ENCODE results near the gene WIZ.
A peak's percentile ranks its signal among the peaks of the same experiment; 100 is the strongest.
"Not testable (repeated sequence)": the region's sequence is repeated elsewhere in the genome, so short reads cannot be mapped to it uniquely, and the experiment has no call there.

WIZ gene

DNA sequence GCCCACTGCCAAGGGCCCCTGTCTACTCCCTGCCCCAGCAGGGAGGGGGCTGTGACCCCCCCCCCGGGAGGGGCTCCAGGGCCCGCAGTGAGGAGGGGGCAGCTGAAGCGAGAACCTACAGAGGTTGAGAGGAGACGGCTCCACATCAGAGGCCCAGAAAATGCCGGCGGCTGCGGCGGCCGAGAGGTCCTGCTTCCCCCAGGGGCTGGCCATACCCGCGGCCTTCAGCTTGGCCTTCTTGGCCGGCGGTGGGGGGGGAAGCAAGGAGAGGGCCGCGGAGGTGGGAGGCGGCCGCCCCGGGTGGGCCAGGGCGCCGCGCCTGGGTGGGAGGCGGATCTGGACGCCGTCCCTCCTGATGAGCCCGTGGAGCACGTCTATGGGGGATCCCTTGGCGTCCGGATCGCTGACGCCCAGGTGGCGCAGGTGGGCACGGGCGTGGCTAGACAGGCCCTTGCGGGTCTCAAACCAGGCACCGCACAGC, 21.7 kb downstream of the WIZ start:
- no peak for DNase-seq

DNA sequence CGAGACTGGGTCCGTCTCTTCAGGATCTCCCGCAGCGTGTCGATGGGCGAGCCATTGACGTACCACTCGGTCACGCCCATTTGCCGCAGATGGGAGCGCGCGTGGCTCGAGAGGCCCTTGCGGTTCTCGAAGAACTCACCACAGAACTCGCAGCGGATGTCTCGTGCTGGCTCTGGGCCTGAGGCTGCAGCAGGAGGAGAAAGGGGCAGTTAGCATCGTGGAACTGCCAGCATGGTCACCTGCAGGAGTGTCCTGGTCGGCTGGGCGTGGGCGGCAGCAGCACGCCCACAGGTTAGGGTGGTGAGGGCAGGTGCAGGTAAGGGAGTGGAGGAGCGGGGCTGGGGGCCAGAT, 22.4 kb downstream of the WIZ start:
- DNase-seq, result no peak

DNA sequence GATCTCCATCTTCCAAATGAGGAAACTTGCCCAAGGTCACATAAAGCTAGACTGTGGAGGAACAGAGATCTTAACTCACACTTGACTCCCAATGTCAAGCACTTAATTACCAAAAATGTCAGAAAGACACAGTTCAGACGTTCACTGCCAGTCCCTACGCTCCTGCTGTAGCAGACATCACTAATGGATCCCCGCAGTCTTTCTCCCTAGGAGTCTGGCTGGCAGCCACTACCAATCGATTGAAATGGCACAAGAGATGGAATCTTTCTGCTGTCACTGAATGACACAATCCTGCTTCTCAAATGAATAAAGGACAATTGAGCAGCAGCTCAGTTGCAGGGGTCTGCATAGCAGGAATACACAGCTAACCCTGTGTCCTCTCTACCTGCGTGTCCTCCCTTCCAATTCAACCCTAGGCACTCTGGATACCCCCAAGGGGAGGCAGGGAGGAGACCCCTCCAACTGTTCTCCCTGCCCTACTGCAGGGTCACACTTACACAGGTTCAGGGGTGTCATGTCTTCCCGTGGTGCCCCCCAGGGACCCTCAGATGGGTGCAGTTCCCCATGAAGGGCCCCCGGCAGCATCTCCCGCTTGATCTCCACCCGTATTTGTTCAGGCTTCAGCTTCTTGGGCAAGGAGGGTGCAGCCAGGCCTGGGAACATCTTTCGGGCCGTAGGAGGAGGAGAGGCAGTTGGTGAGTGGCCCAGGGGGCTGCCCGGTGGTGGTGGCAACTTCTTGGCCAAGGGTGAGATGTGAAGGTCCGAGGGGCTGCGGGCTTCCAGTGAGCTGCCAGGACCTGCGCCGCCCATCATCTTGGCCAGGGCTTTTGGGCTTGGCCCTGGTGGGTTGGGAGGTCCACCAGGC, 23.0 kb downstream of the WIZ start:
- DNase-seq, result peak in 1 of 2 experiments; percentile 22

DNA sequence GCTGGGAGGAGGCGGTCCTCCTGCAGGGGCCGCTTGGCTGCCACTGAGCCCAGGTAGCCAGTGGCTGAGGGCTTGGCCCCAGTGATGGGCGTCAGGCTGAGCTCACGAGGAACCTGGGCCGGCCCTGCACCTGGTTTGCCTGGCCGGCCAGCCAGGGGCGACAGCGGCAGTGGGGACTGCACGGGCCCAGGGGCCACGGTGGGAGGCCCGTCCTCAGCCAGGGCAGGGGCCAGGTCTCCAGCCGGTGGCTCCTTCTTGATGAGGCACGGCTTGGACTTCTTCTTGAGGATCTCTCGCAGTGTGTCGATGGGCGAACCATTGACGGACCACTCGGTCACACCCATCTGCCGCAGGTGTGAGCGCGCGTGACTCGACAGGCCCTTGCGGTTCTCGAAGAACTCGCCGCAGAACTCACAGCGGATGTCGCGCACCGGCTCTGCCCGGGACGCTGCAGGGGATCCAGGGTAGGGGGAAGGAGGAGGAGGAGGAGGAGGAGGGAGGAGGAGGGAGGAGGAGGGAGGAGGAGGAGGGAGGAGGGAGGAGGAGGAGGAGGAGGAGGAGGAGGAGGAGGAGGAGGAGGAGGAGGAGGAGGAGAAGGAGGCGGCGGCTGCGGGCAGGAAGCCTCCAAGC, 24.3 kb downstream of the WIZ start:
- no peak for DNase-seq

DNA sequence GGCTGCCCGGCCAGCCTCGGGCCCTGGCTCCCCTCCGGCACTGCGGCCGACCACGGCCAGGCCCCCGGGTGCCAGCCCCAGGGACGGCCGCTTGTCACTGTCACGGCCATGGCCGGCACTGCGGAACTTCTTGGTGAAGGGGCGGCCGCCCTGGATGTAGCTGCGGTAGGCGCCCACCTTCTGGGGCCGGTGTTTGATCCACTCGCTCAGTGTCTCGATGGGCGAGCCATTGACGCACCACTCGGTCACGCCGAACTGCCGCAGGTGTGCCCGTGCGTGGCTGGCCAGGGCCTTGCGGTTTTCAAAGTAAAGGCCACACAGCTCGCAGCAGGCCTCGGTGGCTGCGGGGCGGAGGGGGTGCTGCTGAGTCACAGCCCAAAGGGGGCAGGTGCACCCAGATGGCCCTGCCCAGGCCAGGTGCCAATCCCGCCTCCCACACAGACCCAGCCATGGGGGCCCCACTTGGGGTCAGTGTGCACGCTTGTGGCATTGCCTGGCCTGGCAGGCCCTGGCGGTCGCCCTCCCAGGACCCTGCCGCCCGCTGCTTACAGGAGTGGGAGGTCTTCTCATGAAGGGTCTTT, 25.0 kb downstream of the WIZ start:
- DNase-seq, result no peak

DNA sequence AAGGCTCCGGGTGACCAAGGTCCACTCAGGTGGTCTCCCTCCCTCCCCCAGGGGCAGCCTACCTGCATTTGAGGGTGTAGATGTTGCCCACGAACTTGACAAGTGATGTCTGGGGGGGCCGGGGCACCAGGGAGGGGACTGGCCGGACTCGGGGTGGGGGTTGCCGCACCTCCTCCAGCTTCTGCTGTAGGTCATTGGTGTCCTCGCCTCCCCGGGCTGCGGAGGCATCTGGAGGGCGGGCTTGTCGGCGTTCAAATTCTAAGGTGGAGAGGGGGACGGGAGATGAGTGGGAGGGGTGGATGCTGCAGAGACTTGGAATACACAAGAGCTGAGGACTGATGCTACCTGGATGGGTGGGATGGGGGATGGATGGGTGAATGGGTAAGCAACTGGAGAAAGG, 25.6 kb downstream of the WIZ start:
- no peak for DNase-seq

DNA sequence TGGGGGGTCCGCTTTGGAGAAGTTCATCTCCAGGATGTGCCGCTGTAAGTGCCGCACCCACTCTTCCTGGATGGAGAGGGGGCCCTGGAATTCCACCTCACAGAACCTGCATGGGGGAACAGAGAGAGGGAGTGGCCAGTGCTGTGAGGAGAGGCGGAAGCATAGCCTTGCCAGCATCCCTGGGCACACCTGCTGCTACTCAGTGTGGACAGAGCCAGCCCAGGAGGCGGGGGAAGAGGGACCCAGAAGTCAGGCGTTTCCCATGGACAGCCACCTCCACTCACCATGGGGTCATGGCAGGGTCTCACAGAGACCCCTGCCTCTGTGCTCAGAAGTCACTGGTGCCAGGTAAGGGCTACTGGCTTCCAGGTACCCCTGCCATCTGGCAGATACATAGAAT, 26.6 kb downstream of the WIZ start:
- no peak for DNase-seq

DNA sequence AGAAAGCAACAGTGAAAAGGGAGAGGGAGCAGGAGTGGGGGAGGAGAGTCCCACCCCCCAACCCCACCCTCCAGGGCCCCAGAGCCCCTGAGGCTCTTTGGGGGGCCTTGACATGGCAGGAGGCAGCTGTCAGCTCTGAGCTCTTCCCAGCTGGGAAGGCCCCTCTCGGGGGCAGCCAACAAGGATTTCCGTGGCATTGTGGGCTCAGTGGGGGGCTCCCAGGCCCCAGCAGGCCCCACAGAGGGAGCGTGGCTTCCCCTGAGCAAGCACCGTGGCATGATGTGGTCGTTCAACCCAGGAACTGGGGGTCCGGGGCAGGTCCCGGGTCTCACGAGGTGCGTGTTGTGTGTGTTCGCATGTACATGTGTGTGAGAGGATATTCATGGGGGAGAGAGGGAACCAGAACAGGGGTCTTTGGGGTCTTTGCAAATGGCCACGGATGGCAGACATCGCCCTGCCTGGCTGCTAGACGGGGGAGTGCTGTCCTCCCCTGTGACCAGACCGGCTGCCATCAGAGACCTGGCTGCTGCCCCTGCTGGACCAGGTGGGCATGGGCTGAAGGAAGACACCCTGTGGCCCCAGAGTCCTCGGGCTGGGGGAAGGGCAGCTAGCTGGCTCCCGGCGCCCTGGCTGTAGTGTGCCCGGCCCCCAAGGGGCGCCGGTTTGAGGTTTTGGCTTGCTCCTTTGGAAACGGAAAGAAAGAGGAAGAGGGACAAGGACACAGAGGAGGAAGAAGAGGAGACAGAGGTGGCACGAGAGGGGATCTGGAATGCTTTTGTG, 27.3 kb downstream of the WIZ start:
- no peak for DNase-seq

DNA sequence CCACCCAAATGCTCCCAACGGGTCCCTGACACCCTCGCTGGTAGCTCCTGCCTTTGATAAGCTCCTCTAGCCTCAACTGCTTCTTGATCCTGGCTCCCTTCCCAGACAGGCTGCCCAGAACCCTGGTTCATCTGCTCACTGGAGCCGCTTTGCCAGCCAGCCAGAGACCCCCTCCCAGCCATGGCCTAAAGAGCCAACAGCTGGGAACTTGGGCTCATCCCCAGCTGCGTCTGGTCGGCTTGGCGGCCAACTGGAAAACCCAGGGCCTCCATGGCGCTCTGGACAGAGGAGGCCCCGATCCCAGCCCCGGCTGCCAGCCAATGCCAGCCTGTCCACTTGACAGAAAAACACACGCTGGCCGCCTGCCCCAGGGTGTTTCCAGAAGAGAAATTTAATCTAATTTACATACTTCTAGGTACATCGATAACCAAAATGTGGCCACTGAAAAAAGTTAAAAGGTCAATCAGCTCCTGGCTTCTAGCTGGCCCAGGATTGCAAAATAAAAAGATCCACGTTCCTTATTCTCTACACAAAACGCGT, 28.0 kb downstream of the WIZ start:
- peak; percentile 88 to 97 for DNase-seq

DNA sequence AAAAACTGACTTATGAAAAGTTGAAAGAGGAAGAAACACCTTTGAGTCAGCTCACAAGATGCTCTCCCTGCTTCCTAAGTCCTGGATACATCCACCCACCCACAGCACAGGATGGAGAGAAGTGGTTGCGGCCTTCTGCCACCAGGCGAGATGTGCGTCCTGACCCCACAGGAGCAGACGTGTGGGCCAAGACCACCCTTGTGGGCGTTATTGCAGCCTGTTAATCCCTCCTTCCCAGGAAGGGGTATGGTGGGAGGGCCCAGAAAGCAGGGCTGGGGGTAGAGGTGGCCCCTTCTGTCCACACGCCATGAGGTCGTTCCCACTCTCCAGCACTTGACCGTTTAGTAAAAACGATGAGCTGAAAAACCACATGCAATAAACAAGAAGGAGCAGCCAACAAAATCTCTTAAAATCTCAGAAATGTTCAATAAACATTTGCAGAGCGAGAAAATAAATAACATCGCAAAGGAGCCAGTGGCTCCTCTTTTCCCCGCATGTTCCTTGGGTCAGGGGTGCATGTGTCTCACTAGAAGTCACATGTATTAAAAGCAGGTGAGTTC, 28.5 kb downstream of the WIZ start:
- DNase-seq, result no peak

DNA sequence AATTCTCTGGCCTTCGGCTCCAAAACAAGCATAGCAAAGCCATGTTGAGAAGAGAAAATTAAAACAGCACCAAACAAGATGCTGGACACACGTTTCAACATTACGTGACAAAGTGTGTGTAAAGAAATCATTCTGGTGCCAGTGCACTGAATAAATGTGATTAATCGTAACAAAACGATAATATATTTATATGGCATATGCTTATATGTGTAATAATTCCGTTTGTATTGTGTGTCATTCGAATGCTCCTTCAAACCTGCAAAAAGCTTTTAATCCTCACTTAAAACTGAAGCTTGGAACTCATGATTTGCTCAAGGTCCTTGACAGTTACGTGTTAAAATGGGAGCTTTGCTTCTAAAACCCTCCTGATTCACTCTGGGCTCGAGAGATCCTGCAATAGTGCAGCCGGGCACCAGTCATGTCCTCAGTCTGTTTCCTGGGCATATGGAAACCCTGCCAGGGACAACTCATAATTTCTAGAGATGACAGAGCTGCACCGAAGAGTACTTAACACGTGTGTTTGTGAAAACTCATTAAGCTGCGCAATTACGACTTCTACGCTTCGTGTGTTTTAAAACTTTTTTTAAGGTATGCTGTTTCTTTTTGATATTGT, 30.2 kb downstream of the WIZ start:
- peak in 1 of 2 experiments; percentile 18 for DNase-seq

DNA sequence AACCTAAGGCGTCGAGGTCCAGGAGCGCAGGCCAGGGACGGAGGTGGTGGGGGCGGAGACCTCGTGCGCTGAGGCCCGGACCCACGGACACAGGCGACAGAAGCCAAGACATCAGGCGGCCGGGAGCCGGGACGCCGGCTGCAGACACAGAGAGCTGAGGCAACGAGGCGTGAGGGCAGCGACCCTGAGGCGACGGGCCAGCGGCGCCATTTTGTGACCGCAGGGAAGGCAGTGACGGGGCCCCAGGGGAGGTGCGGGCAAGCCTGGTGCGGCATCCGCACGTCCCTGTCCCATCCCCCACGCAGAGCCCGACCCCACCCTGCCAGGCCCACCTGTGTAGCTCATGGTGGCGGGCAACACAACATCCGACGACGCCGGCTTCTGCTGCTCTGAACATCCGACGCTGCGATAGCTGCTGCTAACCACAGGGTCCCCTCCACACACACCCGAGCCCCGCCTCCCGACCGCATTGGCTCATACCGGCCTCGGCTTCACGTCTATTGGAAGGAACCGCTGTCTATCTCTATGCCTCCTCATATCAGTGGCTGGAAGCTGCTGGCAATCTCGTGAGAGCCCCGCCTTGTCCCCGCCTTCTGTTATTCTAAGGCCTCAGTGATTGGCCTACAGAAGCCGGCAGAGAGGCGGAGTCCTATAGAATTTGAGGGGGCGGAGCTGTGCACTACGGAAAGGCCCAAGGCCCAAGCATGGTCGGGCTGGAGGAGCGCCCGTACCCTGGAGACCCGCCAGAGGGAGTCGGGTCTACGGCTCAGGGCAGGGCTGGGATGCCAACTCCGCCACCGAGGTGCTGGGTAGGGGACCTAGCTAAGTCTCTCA, 31.0 kb downstream of the WIZ start, which contains the start of gene AKAP8L:
Gene AKAP8L, minus strand, starts transcription at position 410 of the 834 bp plus-strand sequence. Its CDS starts 65 bp downstream, at position 345.
- DNase-seq, result peak; percentile 99 to 100

DNA sequence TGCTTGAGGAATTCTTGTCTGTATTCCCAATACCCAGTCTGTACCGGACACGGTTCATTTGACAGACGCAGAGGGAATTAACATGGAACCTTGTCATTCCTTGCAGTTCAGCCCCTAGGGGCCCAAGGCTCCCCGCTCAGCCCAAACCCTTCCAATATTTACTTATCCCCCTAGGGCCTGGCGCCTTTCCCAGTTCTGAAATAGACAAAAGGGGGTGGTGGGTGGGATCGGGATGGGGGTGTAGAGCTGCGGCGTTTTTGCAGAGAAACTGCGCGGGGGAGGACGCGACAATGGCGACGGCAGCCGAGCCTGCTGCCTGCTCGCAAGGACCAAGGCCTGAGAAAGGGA, 31.6 kb downstream of the WIZ start:
- DNase-seq, result peak; percentile 69 to 77

DNA sequence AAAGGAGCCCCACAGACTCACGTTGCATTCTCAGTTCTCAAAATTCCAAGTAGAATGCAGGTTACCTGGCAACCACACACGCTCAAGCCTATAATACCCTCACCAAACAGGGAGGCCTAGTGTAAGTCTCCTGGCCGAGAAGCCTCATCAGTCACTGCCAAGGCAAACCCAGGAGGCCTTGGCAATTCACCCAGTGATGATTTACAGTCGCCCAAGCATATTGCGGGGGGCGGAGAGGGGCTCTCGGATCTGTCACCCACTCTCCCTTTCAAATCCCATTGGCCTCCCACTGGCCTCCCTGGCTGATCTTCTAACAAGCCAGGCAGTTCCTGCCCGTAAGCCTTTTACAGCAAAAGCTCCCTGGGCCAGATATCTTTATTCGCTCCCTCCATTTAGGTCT, 32.1 kb downstream of the WIZ start:
- DNase-seq, result peak; percentile 40 to 55

DNA sequence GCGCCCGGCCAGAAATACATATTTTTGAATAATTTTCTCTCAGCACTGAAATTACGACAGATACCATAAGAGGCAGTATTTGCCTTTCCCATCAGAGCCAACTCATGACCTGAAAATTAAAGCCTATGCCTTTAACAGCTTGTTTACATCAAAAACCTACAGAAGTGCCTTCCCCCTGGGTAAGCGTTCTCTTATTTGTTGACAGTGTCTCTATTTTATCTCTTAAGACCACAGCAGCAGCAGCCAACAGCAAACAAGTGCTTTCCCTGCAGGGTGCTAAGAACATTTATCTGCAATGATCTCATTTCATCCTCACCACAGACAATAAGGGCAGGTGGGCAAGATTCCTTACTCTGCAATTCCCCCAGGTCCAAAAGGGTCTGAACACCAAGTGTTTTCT, 36.9 kb downstream of the WIZ start:
- no peak for DNase-seq

DNA sequence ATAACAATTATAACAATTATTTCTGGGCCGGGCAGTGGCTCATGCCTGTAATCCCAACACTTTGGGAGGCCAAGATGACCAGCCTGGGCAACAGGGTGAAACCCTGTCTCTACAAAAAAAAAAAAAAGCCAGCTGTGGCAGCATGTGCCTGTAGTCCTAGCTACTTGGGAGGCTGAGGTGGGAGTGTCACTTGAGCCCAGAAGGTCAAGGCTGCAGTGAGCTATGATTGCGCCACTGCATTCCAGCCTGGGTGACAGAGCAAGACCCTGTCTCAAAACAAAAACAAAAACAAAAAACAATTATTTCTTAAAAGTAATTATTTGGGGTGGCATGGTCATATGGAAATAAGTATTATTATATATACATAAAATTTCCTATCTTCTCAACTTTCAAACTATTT, 38.4 kb downstream of the WIZ start:
- DNase-seq, result not testable (repeated sequence)

DNA sequence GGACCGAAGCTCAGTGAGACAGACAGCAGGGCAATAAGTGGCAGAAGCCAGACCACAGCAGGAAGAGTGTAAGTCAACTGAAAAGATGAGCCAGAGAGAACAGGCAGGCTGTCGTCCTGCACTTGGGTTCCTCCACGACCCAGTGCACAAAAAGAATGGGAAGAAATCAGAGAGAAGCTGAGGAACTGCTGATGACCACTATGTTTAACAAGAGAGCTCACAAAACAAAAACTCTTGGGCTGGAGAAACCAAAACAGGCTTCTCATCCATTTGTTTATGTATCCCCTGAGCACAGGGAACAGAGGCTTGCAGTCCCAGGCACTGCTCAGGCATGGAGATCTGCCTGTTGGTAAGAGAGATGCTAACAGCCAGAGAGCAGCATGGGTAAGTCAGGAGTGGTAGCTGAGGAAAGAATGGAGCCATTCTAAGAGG, 45.0 kb downstream of the WIZ start:
- peak in 1 of 2 experiments; percentile 19 for DNase-seq

DNA sequence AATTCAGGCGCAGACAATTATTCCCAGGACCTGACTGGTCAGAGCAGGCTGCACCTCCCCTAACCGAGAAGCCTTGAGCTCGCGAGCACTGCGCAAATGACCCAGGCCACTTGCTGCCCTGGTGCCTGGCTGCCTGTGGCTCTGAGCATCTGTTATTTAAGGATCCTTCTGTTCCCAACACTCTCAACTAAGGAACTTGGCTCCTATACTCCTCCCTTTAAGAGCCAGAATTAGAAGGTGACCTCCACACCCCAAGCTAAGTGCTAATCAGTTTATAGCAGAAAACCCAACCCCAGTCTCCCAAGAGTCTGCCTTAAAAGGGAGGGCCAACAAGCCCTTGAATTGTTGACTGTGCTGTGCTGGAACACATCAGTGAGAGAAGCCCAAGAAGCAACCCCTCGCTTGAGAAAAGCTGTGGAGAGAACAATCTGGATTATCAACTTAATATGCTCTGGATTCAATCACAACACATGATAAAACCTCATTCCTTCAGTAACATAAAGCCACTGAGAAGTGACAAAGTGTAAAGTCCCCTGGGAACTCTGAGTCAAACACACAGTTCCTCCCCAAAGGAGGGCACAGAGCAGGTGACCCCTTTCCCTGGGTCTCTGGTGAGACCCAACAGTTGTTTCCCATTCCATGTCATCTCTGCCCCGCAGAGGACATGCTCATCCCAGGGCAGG, 45.5 kb downstream of the WIZ start:
- no peak for DNase-seq

DNA sequence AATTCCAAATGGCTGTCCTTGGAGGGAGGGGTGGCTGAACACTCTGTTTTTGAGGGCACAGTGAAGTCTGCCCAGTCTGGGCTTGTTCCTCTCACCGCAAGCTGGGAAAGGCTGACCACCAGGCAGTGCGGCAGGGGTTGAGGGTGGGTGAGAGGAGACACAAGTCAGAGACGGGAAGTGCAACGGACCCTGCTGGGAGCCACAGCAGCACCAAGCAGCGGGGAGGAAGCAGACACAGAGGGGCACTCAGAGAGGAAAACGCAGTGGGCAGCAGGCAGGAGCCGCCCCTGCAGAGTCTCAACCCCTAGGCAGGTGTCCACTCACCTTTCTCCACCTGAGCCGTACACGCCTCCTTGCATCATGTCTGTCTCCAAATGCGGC, 46.6 kb downstream of the WIZ start:
- no peak for DNase-seq

DNA sequence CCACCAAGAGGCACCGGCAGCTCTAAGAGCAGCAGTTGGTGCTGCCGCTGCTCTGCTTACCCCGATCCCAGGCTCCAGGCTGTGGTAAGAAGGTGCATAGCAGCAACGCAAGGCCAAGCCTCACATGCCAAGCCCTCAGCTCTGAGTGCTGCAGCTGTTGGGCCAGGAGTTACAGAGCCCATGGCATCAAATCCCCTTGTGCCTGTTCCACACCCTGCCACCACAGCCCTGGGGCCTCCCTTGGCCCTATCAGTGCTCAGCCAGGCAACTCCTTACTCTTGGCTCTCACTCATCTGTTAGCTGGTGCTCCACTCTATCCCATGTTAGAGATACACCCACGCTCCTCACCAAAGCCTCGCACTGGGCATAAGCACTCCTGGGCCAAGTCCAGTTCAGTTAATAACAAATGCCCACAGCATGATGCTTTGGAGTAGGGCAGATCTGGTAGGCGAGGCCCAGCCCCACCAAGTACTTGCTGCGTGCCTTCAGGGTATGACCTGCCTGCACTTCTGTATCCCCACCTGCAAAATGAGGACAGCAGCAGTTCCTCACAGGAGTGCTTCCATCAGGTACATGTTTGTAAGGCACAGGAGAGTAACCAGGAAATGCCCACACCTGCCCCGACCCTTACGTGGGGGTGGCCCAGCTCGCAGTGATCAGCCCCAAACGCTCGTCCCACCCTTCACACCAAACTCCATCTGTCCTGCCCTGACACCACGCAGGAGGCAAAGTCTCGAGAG, 47.2 kb downstream of the WIZ start:
- no peak for DNase-seq
